ENCODE results near the gene UBTD1. TPM values are rescaled to one million over a fixed set of nuclear protein-coding genes. Genes with fewer than 3 reads are reported as not detected.

UBTD1 gene
- total RNA-seq, 1 donor from 2014 or later, result 37.5 TPM

DNA sequence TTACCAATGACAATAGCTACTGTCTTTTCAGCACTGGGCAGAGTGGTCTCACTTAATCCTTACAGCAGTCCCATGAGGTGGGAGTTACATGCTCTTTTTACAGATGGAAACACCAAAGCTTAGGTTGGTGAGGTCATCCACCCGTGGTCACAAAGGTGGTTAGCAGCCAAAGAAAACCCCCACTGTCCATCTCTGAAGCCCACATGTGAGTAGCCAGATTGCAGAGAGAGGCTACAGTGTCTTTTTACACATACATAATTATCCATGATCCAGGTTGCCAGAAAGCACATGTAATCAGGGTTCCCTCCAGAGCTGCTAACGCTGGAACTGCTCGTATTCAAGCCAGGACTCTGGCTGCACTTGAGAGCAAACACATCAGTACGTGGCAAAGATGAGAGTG is 49.2 kb downstream of the UBTD1 start:
- H3K27ac ChIP-seq, result no peak overlapping the region
- TF ChIP-seq, protein P1, sequence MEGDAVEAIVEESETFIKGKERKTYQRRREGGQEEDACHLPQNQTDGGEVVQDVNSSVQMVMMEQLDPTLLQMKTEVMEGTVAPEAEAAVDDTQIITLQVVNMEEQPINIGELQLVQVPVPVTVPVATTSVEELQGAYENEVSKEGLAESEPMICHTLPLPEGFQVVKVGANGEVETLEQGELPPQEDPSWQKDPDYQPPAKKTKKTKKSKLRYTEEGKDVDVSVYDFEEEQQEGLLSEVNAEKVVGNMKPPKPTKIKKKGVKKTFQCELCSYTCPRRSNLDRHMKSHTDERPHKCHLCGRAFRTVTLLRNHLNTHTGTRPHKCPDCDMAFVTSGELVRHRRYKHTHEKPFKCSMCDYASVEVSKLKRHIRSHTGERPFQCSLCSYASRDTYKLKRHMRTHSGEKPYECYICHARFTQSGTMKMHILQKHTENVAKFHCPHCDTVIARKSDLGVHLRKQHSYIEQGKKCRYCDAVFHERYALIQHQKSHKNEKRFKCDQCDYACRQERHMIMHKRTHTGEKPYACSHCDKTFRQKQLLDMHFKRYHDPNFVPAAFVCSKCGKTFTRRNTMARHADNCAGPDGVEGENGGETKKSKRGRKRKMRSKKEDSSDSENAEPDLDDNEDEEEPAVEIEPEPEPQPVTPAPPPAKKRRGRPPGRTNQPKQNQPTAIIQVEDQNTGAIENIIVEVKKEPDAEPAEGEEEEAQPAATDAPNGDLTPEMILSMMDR (IDR thresholded peaks at IDR 0.05), result no peak
- ATAC-seq (no peak), DNase-seq (peak; percentile 5)
- no peaks in the 10 kb centered on the region for H3K9me3 ChIP-seq
- peaks cover 16% of the 10 kb centered on the region for H3K4me1 ChIP-seq
- H3K36me3 ChIP-seq, result no peaks in the 10 kb centered on the region
- H3K27me3 ChIP-seq, result no peaks in the 10 kb centered on the region
- intact Hi-C loops (cut with DNase I), result no loop called here
- H3K4me3 ChIP-seq, result no peak overlapping the region

DNA sequence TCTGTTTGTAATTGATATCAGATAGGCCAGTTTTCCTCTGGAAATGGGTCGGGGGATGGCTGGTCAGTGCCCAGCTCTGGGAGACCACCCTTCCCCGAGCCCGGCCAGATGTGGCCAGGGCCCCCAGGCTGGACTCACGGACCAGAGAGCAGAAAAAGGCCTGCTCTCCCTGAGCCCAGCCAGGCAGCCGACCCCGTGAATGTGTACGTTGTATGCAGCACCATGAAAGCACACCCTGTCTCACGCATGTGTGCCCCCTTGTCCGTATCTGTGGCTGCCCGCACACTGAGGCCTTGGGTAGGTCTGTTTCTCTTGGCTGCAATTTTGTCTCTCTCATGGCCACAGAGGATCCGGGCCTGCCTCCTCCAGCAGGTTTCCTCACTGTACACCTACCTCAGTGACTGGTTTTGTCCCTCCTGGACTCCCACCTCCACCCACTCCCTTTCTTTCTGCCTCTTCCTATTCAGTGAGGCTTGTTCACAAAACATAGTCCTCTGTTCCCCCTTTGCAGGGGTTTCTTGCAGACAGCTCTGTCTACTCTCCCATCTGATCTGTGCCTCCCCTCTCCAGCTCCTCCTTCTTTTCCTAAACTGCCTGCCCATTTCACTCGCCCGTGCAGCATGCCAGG is 50.2 kb downstream of the UBTD1 start:
- no peak overlapping the region for H3K4me3 ChIP-seq
- TF ChIP-seq, protein P1 (IDR thresholded peaks at IDR 0.05), result no peak
- H3K9me3 ChIP-seq, result no peaks in the 10 kb centered on the region
- intact Hi-C loops (cut with DNase I), result no loop called here
- H3K27ac ChIP-seq, result peak overlapping the region; percentile 30
- no peaks in the 10 kb centered on the region for H3K27me3 ChIP-seq
- H3K4me1 ChIP-seq, result peaks cover 12% of the 10 kb centered on the region
- no peak for DNase-seq
- no peak for ATAC-seq
- no peaks in the 10 kb centered on the region for H3K36me3 ChIP-seq

DNA sequence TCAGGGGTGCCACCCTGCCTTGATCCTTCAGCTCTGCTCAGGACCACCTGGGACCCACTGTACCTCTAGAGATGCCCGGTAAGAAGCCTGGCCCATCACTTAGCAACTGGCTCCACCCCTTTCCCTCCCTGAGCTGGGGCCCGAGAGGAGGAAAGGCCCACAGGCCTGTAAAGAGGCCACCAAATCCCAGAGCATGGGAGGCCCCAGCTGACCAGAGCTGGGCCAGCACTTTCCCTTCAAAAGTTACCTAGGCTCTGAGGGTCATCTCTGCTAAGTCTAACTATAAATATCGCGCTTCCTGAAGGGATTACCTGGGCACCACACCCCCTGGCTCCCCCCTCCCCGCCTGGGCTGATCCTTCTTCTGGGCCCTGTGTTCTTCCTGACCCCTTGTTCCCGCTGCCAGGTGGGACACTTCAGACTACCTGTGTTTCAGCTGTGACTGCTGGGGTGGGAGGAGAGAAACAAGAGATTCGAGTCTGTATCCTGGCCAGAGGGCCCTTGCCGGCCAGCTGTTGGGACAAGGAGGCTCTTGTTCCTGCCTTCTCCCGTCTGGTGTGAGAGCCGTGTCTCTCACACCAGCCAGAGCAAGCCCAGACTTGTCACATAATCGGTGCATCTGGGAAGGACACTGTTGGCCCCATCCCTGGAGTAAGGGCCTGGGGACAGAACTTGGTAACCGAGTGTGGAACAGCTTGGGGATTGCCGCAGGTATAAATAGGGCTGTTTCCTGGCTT is 51.0 kb downstream of the UBTD1 start:
- Histone ChIP-seq H3K4me3 (no peak overlapping the region), H3K9me3 (no peaks in the 10 kb centered on the region), H3K36me3 (no peaks in the 10 kb centered on the region), H3K4me1 (peaks cover 11% of the 10 kb centered on the region), H3K27ac (peak overlapping the region; percentile 30), H3K27me3 (no peaks in the 10 kb centered on the region)
- TF ChIP-seq, protein P1 (IDR thresholded peaks at IDR 0.05), result no peak
- ATAC-seq (peak; percentile 32), DNase-seq (no peak)
- intact Hi-C loops (cut with DNase I), result loop anchor here (5.0 kb wide), 1 partner anchor 87 kb away; no protein-coding TSS in a partner anchor

DNA sequence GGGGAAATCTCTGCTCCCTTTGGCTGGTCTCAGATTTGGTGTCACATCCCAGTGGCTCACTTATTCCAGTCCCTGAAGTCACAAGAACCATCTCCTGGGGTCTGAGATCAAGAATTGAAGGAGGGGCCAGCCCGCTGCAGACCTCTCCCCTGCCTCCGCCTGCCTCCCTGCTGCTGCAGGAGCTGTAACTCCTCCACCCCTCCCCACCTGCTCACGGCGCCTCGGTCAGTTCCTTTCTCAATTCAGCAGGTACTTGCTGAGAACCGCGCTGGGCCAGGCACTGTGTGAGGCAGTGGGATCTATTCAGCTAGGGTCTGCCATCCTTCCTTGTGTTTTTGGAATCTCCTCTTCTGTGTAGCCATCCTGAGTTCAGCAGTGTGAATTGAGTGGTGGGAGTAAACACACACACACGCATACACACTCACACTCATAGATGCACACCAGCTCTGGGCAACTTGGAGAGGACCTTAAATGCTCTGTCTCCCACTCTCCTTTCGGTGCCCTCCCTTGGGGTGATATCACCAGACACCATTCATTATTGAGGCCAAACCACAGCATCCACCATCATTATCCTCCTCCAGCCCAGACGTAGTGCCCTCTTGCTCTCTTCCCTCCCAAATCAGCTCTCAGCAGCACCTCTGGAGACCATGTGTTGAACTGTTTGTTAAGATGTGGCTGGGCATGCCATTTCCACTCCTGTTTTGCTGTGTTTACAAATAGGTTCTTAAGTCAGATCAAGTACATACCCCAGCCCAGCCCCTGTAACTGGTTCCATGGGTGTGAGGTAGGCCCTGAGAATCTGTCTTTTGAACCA is 51.8 kb downstream of the UBTD1 start:
- intact Hi-C loops (cut with DNase I), result loop anchor here (5.0 kb wide), 1 partner anchor 88 kb away; no protein-coding TSS in a partner anchor
- Histone ChIP-seq H3K36me3 (no peaks in the 10 kb centered on the region), H3K27ac (no peak overlapping the region), H3K4me3 (no peak overlapping the region), H3K4me1 (peaks cover 11% of the 10 kb centered on the region), H3K9me3 (no peaks in the 10 kb centered on the region), H3K27me3 (no peaks in the 10 kb centered on the region)
- ATAC-seq (no peak), DNase-seq (no peak)
- TF ChIP-seq, protein P1 (IDR thresholded peaks at IDR 0.05), result no peak

DNA sequence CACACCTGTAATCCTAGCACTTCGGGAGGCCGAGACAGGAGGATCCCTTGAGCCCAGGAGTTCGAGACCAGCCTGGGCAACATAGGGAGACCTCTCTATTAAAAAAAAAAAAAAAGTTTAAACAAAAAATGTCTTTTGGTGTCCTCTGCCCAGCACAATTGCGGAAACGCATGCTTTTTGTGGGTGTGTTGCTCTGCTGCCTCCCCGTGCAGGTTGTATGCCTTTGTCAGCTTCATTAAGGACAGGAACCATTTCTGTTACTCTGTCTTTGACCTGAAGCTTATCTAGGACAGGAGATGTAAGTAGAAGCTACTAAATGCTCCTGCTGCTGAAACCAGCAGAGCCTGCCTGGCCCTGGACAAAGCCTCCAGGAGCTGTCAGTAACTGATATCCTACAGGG is 52.5 kb downstream of the UBTD1 start:
- H3K9me3 ChIP-seq, result no peaks in the 10 kb centered on the region
- no peaks in the 10 kb centered on the region for H3K36me3 ChIP-seq
- TF ChIP-seq, protein P1 (IDR thresholded peaks at IDR 0.05), result no peak
- peaks cover 11% of the 10 kb centered on the region for H3K4me1 ChIP-seq
- no peak overlapping the region for H3K27ac ChIP-seq
- no peak overlapping the region for H3K4me3 ChIP-seq
- DNase-seq (no peak), ATAC-seq (no peak)
- intact Hi-C loops (cut with DNase I), result loop anchor here (5.0 kb wide), 1 partner anchor 89 kb away; no protein-coding TSS in a partner anchor
- no peaks in the 10 kb centered on the region for H3K27me3 ChIP-seq
